Psoas muscle (tissue), 8 donors: ENCODE data around the gene TMPRSS11E. TPM values are rescaled to one million over a fixed set of nuclear protein-coding genes. Genes with fewer than 3 reads are reported as not detected.

Source experiments
- ATAC-seq, 4 donors: fragments of 200-7000 bp; cut with Tn5 transposase; one replicate each; pipeline ENCODE4 v1.9.1; 2020; ENCODE audit warnings: moderate library complexity in 3 of 4, mild to moderate bottlenecking in 2 of 4
- DNase-seq, 2 donors: peaks; one replicate each; pipeline ENCODE4 v3.0.0-alpha.2; 2020
- H3K27ac ChIP-seq: fragments of 200-600 bp; one replicate; pipeline ENCODE4 v1.8.0; 2022
- H3K27me3 ChIP-seq, 3 donors: fragments of 200-600 bp in 1 of 3; one replicate each; pipeline versions ENCODE4 v1.6.1 to v1.8.0; 2013 to 2022; ENCODE audit warnings: low read length in 2 of 3, mild to moderate bottlenecking in 2 of 3, moderate library complexity in 1 of 3; ENCODE audit not compliant: insufficient read depth in 3 of 3
- H3K36me3 ChIP-seq, 2 donors: fragments of 200-600 bp in 1 of 2; one replicate each; pipeline versions ENCODE4 v1.6.1 to v1.8.0; 2013 to 2022; ENCODE audit warnings: low read depth in 1 of 2, mild to moderate bottlenecking in 1 of 2, moderate library complexity in 1 of 2; ENCODE audit not compliant: insufficient read depth in 1 of 2
- H3K4me1 ChIP-seq: fragments of 200-600 bp; one replicate; pipeline ENCODE4 v1.8.0; 2022
- H3K4me3 ChIP-seq: fragments of 200-600 bp; one replicate; pipeline ENCODE4 v1.8.0; 2022; ENCODE audit warnings: mild to moderate bottlenecking
- H3K9me3 ChIP-seq: fragments of 200-600 bp; one replicate; pipeline ENCODE4 v1.8.0; 2022
- CTCF ChIP-seq: fragments of 200-600 bp; IDR thresholded peaks from one replicate; pipeline ENCODE4 v1.8.0; 2022; ENCODE audit warnings: antibody characterized with exemption
- WGBS, 3 donors: extraction: QIAGEN DNeasy Blood & Tissue Kit; methylation state at CpG; one replicate each; pipeline versions ENCODE4 v1.1.6 to v1.1.7; 2013; 5-methylcytosine and 5-hydroxymethylcytosine counted together
- intact Hi-C, 2 donors: fragments of 100-400 bp; cut with DNase I; formaldehyde crosslinking; loops; one replicate each; pipeline versions ENCODE4 v1.11.0 to v1.14.2; 2022
- polyA plus RNA-seq, 3 donors: library from polyadenylated mRNA; stranded (reverse); fragments of 200-250 nt; gene quantifications; one replicate each; pipeline ENCODE4 v1.2.3, GENCODE V29; 2013
- total RNA-seq, 4 donors: library from RNA; stranded (reverse); fragmentation: NEBNext Ultra II Directional in 2 of 4; extraction: Animal tissue kit (Norgen Biotek cat#: 25700) in 2 of 4; gene quantifications; one replicate each; pipeline versions ENCODE4 v1.2.1 to v1.2.4, GENCODE V29; 2021 to 2023
- donor health status: healthy with polysubstance abuse.
- donor health status: DM: no; HTN: no; CAD: no; lungs with moderate emphysema.
- donor health status: Bipolar disorder and iron deficiency.
- donor health status: healthy.
- donor health status: DM: yes; HTN: yes; CAD: no.
- donor health status: DM: no; HTN: no; CAD: no.
- donor health status: DM: no; HTN: no; CAD: no.
- donor health status: DM: yes; HTN: yes; CAD: no.

TMPRSS11E gene
- total and polyA plus RNA-seq, 7 donors = 0.04 to 0.08 TPM; not detected in 5

GRCh38 chr4:68466185-68466584 lies 18.9 kb downstream of the TMPRSS11E start:
- 76 to 88% (median 82%) methylated on average over 2 of the region's 2 CpGs for WGBS, 3 donors
- no peak for ATAC-seq

GRCh38 chr4:68466751-68467150 lies 19.5 kb downstream of the TMPRSS11E start:
- ATAC-seq (no peak), DNase-seq (no peak)
- H3K27me3 ChIP-seq = no peaks in the 10 kb centered on the region
- H3K4me1 ChIP-seq = no peaks in the 10 kb centered on the region
- H3K36me3 ChIP-seq = no peaks in the 10 kb centered on the region
- intact Hi-C loops = no loop called here
- WGBS, 3 donors = 72 to 79% (median 73%) methylated on average over 3 of the region's 3 CpGs
- H3K27ac ChIP-seq = no peak overlapping the region
- no peak for TF ChIP-seq CTCF
- no peak overlapping the region for H3K4me3 ChIP-seq
- no peaks in the 10 kb centered on the region for H3K9me3 ChIP-seq

More at GRCh38 chr4:68466185-68466584, 18.9 kb downstream of the TMPRSS11E start:
- no peak for TF ChIP-seq CTCF
- no peaks in the 10 kb centered on the region for H3K27me3 ChIP-seq
- no peaks in the 10 kb centered on the region for H3K4me1 ChIP-seq
- H3K36me3 ChIP-seq = no peaks in the 10 kb centered on the region
- intact Hi-C loops = no loop called here
- no peaks in the 10 kb centered on the region for H3K9me3 ChIP-seq
- DNase-seq = no peak
- no peak overlapping the region for H3K4me3 ChIP-seq
- no peak overlapping the region for H3K27ac ChIP-seq

GRCh38 chr4:68469482-68469881 lies 22.2 kb downstream of the TMPRSS11E start:
- ATAC-seq (no peak), DNase-seq (no peak)
- no peak overlapping the region for H3K4me3 ChIP-seq
- H3K4me1 ChIP-seq = no peaks in the 10 kb centered on the region
- H3K36me3 ChIP-seq = no peaks in the 10 kb centered on the region
- no peaks in the 10 kb centered on the region for H3K27me3 ChIP-seq
- no peaks in the 10 kb centered on the region for H3K9me3 ChIP-seq
- no peak overlapping the region for H3K27ac ChIP-seq
- intact Hi-C loops = no loop called here
- no peak for TF ChIP-seq CTCF

GRCh38 chr4:68476191-68476590 lies 28.9 kb downstream of the TMPRSS11E start:
- WGBS, 3 donors = 43 to 60% (median 50%) methylated on average over 5 of the region's 5 CpGs
- Histone ChIP-seq H3K27me3 (no peaks in the 10 kb centered on the region), H3K4me1 (no peaks in the 10 kb centered on the region), H3K4me3 (no peak overlapping the region), H3K27ac (no peak overlapping the region), H3K36me3 (no peaks in the 10 kb centered on the region), H3K9me3 (no peaks in the 10 kb centered on the region)
- no peak for DNase-seq
- no peak for TF ChIP-seq CTCF
- no peak for ATAC-seq
- intact Hi-C loops = no loop called here

- ATAC-seq (no peak), DNase-seq (no peak)
- H3K36me3 ChIP-seq = no peaks in the 10 kb centered on the region
- WGBS, 3 donors = 52 to 63% (median 60%) methylated on average over 5 of the region's 5 CpGs
- intact Hi-C loops = no loop called here
- no peak overlapping the region for H3K4me3 ChIP-seq
- H3K9me3 ChIP-seq = no peaks in the 10 kb centered on the region
- H3K4me1 ChIP-seq = no peaks in the 10 kb centered on the region
- H3K27ac ChIP-seq = no peak overlapping the region
- TF ChIP-seq CTCF = no peak
- no peaks in the 10 kb centered on the region for H3K27me3 ChIP-seq
These were observed 42.1 kb downstream of the TMPRSS11E start for GRCh38 chr4:68489338-68489737.
